ENCODE results near the gene SEZ6L2. TPM values are rescaled to one million over a fixed set of nuclear protein-coding genes. Genes with fewer than 3 reads are reported as not detected.

The SEZ6L2 gene
- total and polyA plus RNA-seq, 9 of the 15 experiments (the other 6 are each of a cell fraction or from before 2014, with no cell fraction given) = 0.10 to 2.1 (median 0.72) TPM

DNA sequence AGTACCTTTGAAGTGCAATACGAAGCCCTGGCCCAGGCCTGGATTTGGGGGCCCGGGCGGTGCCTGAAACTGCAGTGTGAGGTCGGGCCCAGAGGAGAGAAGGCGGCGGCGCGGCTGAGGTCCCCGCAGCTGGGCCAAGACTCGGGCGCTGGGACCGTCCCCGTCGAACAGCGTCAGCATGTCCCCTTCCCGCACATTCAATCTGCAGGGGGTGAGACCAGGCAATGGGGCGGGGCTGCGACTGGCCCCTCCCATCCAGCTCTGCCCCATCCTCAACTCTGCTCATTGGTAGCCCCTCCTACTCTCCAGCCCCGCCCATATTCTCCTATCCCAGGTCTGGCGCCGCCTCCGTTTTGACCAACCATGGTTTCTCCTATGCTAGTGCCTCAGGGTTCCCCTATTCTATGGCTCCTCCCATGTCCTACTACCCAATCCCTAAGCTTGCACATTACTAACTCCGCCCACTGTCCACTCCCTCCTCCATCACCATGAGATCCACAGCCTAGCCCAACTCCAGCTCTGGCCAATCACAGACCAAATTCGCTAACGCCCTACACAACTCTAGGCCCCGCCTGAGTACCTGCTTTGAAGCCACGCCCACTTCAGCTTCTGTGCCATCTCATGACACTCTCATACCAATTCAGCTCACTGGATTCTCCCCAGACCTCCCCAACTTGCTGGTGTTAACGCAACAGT lies 21.9 kb downstream of the SEZ6L2 start (continued):
- TF ChIP-seq GABPB1 (CRISPR knock-in tag; IDR thresholded peaks at IDR 0.05) (peak; percentile 63; the same call in 1 of the 2 replicates), HDAC2 (IDR thresholded peaks at IDR 0.05) (no peak), CTBP1 (IDR thresholded peaks at IDR 0.05; ENCODE audit: borderline replicate concordance) (peak; percentile 51; the same call in 1 of the 2 replicates), ZNF431 (CRISPR knock-in tag; IDR thresholded peaks at IDR 0.05) (0 out of 2 replicates have a peak, but pooled peaks have one; percentile 3), SIN3B (IDR thresholded peaks at IDR 0.05; ENCODE audit: low read depth) (no peak), LCOR (CRISPR knock-in tag; IDR thresholded peaks at IDR 0.05) (peak; percentile 69), ATF1 (CRISPR knock-in tag; IDR thresholded peaks at IDR 0.05) (no peak), ATF1 (tag; IDR thresholded peaks at IDR 0.05) (peak; percentile 24; the same call in 1 of the 2 replicates), MAZ (CRISPR knock-in tag; conservative IDR thresholded peaks at IDR 0.05 in 1 of 2, IDR thresholded peaks at IDR 0.05 in 1 of 2) (peak in 1 of 2 experiments; percentile 46; a peak in 1 of 4 replicates), SPI1 (IDR thresholded peaks at IDR 0.05; ENCODE audit: borderline replicate concordance, low read depth, low read length) (peak; percentile 69), PRDM10 (IDR thresholded peaks at IDR 0.05; ENCODE audit: partially characterized antibody) (peak; percentile 90), FOXK2 (conservative IDR thresholded peaks at IDR 0.05 in 1 of 2, IDR thresholded peaks at IDR 0.05 in 1 of 2; ENCODE audit: low read depth in 2 of 2) (peak; percentile 45 to 53; a peak in 3 of 4 replicates), SP1 (CRISPR knock-in tag; IDR thresholded peaks at IDR 0.05) (peak; percentile 84), TCFL5 (CRISPR knock-in tag; conservative IDR thresholded peaks at IDR 0.05) (no peak)
- TF ChIP-seq, protein P1, sequence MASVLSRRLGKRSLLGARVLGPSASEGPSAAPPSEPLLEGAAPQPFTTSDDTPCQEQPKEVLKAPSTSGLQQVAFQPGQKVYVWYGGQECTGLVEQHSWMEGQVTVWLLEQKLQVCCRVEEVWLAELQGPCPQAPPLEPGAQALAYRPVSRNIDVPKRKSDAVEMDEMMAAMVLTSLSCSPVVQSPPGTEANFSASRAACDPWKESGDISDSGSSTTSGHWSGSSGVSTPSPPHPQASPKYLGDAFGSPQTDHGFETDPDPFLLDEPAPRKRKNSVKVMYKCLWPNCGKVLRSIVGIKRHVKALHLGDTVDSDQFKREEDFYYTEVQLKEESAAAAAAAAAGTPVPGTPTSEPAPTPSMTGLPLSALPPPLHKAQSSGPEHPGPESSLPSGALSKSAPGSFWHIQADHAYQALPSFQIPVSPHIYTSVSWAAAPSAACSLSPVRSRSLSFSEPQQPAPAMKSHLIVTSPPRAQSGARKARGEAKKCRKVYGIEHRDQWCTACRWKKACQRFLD (CRISPR knock-in tag; IDR thresholded peaks at IDR 0.05) = no peak

Data from K562 (cell line).